ENCODE measurements around the gene MEG3.

Gene MEG3

DNA sequence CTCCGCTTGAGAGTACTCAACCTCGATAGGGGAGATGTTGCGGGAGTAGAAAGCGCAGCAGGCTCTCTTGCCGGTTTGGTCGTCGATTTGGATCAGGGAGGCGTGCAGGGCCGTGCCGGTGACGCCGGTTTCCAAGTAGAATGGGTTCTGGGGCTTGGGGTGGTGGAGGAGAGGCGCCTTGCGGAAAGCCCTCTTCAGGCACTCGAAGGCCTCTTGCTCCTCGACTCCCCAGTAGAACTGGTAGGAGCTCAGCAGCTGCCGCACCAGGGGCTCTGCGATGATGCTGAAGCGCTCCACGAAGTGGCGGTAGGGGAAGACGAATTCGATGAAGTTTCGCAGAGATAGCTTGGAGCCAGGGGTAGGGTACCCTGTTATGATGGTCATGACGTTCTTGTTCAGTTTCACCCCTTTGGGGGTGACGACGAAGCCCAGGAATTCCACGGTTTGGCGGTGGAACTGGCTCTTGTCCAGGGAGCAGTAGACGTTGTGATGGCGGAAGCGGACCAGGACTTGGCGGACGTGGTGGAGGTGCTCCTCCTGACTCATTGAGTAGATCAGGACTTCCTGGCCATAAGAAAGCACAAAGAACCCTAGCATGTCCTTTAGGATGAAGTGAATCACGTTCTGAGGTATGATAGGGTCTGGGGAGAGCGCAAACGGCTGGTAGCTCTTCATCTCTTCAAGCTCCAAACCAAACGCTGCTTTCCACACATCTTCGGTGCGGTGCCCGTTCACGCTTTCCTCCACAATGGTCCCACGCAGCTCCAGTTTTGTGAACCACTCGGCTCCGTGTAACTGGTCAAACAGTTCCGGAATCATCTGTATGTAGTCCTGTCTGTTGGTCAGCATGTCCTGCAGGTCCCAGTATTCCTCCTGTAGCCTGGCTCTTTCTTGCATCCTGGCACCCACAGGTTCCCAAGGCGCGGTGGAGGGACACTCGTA is 56.4 kb downstream of the MEG3 start:
- no peak for DNase-seq

DNA sequence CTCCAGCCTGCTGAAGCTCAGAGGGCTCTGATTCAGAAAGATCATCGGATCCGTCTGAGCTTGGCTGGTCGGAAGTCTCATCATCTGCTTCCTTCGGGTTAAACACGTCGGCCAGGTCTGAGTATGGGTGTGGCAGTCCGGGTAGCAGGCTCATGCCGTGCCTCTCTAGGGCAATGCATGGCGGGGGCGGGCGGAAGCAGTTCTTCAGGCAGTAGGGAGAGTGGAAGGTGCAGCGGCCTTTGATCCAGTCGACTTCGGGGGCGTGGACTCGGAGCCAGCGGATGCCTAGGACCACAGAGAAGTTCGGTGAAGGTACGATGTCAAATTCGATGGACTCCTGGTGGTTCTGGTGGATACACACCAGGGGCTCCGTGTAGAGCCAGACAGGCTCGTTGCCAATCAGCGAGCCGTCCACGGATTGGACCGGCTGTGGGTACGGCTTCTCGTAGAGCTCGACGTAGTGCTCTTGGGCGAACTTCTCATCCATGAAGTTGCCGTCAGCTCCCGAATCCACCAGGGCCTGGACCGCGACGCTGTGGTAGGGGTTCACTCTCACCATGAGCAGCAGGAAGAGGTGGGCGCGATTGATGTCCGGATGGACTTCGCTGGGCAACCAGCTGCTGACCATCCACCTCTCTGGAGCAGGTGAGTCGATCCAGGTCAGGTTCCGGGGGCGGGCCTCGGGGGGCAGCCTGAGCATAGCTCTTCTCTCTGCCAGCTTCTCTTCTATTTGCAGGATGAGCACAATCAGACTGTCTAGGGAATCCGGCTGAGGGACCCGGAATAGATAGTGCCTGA is 57.3 kb downstream of the MEG3 start:
- DNase-seq: no peak

DNA sequence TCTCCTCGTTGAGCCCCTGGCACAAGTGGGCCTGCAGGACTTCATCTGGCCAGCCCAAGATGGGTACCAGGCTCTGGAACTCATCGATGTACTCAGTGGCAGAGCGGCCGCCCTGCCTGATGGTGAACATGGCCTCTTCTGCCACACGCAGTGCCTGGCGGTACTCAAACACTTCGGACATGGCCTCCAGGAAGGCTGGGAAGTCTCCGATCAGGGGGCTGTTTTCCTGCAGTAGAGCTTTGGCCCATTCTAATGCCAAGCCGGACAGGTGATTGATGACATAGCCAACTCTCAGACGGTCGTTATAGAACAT is 57.8 kb downstream of the MEG3 start:
- DNase-seq: no peak

DNA sequence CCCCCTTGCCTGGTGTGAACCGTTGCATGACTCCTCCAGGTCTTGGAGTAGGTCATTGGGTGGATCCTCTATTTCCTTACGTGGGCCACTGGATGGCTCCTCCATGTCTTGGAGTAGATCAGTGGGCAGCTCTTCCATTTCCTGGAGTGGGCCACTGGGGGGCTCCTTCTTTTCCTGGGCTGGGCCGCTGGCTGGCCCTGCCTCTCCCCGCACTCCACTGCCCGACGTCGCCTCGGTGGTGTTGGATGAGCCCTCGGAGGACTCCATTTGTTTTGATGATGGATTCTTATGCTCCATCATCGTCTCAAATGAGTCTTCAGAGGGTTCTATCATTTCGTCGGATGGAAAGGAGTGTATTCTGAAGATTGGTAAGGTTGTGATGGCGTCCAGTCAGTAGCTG is 58.5 kb downstream of the MEG3 start:
- DNase-seq: no peak

DNA sequence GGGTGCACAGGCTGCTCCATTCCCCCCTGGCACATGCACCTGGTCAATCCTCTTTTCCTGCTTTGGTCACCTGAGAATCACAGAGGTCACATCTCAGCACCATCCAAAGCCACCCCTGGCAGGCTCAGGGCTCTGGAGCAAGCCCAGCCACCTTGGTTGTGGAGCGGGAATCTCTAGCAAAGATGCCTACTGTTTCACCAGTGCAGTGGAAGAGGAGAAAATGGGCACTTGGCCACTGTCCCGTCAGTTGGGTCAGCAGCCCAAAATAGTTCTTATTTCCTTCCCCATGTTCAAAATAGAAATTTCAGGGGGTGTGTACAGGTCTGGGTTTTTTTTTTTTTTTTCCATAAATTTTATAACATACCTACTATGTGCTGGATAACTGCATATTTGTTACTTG is 59.3 kb downstream of the MEG3 start:
- no peak for DNase-seq

DNA sequence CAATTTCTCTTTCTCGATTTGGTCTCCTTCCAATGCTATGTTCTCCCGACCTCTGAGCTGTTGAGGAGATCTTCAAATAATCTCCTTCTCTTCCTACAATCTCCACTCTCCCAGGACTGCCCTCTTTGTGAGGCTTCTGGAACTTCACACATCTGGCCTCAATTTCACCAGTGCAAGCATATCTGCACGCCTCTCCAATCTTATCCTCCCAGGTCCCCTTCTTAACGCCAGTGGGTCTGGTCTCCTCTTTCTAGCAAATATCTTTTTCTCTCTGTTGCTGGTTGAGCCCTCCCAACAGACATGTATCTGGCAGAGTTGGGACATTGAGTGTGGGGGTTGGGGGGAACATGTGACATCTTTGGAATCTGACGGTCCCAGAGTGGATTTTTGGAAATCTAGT is 59.7 kb downstream of the MEG3 start:
- DNase-seq: no peak

DNA sequence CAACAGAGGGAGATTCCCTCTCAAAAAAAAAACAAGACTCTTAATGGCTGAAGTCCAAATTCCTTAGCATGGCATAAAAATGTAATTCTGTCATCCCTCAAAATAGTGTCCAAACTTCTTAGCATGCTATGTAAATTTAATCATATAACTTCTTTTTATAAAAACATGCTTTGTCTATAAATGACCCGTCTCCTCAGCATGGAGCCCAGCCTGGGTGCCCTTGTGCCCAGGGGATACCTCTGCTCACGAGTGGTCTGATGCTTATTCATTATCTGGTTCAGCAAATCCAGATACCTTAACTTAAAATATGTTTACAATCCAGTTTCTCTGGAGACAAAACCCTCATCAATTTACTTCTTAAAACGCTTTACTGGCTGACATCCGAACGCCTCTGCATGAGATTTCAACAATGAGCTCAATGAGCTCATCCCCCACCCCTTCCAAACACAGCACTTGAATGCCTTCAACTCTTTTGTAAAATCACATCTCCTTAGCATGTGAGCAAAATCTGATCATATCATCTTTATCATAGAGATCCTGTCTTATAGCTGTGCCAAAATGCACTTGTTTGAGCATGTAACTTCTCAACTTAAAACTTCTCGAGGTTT is 61.9 kb downstream of the MEG3 start:
- no peak for DNase-seq

DNA sequence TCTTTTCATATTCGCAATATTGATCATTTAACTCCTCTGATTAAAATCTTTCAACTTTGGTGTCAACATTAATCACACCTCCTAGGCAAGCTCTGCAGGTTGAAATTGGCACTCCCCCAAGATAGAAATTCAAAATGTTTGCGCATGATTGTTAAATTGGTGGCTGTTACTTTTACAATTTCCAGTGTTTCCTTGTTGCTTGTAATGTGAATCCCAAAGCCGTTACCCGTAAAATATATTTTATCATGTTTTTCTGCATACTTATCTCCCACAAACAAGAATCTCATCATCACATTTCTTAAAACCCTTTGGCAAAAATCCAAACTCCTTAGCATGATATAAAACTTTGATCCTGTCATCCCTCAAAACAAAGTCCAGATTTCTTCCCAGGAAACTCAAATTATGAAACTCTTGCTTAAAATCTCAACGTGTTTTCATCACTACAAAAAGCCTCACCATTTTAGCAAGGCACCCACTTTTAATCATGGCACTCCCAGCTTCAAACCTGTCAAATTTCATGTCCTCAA is 62.9 kb downstream of the MEG3 start:
- DNase-seq: no peak

DNA sequence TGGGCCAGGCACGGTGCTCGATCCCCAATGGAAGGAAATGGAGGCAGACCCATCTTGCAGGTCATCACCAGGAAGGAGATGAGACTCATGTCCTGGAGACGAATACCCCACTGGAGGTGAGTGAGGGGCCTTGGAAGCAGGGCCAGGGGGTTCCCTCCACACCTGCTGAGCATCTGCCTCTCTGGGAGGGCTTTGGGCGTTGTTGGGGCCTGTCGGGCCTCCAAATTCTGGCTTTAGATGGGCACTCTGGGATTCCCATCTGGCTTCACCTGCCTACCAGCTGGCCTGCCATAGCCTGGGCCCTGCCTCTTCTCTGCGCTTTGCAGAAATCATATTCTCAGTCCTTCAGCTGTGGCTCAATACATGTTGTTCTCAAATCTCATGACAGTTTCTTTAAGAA is 63.7 kb downstream of the MEG3 start:
- no peak for DNase-seq

DNA sequence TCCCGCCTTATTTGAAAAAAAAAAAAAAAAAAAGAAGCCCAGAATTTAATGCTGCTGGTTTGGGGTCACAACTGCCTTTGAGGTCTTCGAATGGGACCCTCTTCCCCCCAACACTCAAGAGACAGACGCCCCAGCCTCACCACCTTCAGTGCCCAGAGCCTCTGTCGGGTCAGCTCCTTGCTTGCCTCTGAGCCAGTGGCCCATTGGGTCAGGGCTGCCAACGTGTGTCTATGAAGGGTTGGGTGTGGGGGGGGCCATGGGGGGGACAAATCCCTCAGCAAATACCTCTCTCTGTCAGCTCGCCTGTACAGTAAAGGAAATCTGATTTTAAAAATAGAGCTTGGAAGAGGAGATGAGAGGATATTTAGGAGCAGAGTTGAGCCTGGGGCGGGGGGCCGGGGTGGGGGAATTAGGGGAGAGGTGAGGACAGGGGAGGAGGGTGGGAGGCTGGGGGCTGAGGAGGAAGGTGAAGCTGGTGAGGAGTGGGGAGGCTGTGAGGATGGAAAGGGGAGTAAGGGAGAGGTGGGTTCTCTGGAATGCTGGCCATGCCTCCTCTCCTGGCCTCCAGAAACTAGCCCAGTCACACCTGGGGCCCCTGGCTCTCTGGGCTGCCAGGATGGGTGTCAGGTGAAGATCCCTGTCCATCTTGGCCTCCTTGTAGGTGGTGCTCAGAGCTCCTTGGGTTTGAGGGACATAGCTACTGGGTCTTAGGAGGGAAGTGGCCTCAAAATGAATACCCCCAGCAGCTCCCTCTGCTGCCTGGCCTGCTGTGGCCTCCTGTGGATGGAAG is 64.3 kb downstream of the MEG3 start:
- DNase-seq: no peak

DNA sequence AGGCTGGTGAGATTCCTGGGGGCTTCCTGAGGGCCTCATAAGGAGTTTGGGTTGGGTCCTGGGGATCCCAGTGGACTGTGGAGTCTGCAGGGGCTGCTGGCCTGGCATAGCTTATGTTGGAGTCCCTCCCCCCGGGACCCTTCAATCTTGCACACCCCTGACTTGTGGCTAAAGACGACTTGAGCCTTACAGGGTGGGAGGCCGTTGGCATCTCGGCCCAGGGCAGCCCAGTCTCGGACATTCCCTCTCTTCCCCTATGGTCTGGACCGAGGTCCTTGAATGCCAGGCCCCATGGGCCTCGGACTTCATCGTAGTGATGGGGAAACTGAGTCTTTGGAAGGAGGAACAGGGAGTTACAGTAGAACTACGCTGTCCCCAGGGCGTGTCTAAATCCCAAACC is 65.1 kb downstream of the MEG3 start:
- no peak for DNase-seq

DNA sequence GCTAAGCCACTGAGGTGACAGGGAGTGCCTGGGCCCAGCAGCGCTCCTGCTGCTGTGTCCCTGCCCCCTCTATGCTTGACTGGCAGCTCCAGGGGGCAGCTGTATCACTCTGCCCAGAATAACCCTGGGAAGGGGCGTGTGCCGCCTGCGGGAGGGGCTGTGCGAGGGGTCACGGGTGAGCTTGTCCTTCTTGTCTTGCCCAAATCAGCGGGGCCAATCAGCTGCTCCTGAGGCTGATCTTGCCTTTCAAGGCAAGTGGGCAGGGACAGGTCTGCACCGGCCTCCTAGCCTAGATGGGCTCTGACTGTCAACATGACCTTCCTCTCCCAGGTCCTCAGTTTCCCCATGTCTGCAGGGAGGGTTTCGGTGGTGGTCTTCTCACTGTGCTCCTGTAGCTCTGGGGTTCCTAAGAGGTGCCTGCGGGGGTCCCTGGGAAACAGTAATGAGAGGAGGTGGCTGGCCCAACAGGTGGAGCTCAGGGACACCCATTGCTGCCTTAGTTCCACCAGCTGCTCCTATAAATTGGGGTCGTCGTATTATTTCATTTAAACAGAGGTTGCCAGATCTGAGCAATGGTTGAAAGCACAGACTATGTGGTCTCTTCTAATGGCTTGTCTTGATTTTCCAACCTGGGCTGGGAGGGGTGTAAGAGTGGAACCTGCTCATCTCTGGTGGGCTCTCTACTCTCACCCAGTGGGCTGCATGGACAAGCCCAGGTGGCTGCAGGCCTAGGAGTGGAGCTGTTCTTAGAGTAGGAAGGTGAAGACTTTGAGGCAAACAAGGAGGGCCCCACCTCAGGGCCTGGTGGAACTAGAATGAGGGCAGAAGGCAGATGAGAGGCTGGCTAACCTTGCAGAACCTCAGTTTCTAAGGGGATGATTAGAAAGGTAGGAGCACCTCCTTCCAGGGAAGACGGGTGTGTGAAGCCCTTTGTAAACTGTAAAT is 65.9 kb downstream of the MEG3 start:
- no peak for DNase-seq

DNA sequence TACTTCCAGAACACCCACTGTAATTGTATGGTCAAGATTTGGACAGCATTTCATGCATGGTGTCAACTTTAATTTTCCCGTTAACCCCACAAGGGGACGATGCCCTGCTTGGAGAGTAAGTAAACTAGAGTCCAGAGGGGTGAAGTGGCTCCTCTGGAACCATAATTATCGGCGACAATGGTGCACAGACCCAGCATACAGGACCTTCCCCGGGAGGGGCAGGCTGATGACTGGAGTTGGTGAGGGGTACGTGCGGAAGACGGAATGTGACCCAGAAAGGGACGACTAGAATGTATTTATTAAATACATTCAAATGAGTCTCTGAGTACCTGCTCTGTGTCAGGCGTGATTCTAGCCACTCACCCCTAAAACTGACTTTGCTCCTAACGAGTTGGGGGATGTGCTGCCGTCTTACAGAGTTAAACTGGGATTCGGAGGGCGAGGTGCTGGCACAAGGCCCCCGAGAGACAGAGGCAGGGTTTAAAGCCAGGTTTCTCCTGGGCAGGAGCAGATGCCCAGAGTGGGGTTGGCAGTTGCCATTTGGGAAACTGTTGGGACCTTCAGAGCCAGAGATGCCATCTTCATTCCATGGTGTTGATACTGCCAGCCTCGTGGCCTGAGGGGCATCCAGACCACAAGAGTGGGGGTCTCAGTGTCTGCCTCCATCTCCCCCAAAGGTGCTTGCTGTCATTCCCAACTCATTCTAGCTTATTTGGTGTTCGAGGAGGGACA is 66.7 kb downstream of the MEG3 start:
- DNase-seq: no peak

DNA sequence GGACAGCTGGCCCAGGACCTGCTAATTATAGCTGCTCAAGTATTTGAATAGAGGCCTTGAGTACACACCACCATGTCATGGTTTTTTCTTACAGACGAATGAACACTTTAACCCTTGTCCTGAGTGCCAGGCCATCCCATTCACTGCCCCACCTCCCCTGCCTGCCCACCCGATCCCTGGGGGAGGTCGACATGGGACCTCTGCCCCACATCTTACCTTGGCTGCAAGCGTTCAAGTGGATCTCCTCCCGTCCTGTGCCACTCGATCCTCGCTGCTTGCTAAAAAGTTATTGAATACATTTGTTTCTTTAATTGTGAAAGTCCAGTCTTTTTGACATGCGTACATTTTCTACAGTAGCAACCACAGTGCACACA is 67.3 kb downstream of the MEG3 start:
- no peak for DNase-seq

DNA sequence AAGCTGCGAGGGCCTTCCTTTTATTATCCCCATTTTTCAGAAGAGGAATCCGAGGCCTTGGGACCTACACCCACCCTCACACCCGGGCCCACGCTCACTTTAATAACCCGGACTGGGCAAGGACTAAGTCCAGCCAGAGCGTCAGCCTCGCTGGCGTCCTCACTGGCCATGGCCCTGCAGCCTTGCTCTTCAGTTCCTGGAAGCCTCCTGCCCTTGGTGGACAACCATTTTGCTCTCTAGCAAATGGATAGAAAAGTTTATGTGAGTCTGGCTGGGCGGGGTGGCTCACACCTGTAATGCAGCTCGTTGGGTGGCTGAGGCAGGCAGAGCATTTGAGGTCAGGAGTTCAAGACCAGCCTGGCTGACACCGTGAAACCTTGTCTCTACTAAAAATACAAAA is 67.8 kb downstream of the MEG3 start:
- no peak for DNase-seq

DNA sequence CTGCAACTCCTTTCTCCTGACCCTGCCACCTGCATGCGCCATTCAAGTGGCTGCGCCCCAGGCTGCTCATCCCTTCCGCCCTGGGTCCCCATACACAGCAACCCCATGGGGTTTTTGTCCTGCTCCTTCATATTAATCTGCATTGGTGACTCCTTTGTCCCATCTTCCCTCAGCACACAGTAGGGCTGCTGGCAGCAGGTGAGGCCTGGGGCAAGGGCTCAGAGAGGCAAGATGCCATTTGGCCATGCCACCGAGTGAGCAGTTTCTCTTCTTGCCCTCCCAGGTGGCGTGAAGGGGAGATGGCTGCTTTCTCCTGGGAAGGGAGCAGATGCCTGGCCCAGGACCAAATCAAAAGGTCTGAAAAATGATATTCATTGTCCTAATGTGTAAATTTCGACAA is 68.5 kb downstream of the MEG3 start:
- no peak for DNase-seq

DNA sequence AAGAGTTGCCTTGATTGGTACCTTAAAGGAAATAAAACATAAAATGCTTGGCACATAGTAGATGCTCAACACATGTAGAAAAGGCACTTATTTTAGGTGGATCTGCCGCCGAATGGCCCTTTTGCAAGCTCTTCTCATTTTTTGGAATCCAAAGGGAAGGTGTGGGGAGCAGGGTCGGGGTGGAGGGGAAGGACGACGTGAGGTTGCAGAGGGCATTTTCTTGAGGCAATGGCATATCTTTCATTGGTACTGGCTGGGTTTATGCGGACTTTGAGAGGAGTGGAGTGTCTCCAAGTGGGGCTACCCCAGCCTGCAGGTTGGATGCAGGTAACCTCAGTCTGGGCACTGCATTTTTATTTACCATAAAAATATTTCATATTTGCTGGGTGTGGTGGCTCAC is 69.5 kb downstream of the MEG3 start:
- no peak for DNase-seq

DNA sequence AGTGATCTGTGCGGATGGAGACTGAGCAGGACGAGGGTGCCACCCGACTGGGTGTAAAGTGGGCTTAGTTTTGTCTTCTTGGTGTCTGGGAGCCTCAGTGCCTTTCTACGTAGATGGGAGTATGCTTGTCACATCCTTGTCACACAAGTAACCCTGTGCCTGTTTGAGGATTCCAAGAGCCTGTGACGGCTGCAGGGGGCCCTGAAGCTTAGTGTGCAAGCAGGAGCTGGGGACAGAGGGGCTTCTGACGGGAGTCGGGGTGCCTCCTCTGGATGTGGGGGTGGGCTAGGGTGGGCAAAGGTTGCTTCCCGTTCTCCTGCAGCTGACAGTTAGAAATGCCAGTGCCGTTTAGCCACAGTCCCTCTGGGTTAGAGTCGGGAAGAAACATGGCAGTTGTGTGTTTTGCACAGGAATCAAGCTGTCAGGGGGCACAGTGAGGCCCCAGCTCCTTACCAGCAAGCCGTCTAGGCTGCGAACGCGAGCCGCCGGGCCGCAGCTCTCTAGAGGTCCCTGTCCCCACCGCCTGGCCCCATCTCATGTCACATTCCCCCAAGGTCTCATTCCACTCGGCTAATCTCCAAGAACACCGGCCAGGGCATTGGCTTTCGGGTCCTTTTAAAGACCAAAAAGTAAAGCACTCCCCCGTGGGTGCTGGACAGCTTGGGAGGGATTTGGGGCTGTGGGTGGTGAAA is 70.6 kb downstream of the MEG3 start:
- DNase-seq: no peak

DNA sequence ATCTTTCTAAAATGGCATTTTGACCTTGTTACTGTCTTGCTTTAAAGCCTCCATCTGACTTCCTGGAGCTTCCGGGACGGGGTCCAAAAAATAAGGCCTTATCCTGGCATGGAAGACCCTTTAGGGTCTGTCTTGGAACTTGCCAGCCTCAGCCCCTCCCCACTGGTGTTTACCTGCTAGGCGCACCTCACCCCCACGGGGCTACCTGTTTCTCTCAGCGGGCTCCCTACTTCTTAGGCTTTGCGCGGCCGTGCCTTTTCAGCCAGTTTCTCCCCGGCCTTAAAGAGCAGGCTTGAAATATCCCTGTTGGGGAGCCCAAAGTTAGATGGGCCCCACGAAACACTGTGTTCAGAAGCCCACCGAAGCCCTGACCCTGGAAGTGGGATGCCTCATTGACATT is 72.5 kb downstream of the MEG3 start:
- no peak for DNase-seq

Measured in suppressor macrophage (primary cell).